Measurements from ENCODE around the gene PALM. TPM values are rescaled to one million over a fixed set of nuclear protein-coding genes. Genes with fewer than 3 reads are reported as not detected.
A peak's percentile ranks its signal among the peaks of the same experiment; 100 is the strongest.

The PALM gene
- total RNA-seq, 1 experiment from 2014 or later, result 21.2 TPM

DNA sequence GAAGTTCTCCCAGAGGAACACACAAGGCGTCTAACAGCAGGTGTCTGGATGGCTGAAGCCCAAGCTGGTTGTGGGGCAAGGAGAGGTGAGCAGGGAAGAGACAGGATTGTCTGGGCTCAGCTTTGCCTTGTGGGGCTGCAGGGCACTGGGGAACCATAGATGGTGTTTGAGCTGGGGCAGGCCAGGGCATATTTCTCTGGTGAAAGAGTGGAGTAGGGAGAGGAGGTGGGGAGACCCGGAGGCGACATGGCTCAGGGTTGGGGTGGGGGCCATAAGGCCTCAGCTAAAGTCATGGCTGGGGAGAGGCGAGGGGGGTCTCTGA, 5.4 kb upstream of the PALM start:
- no peaks in the 10 kb centered on the region for H3K36me3 ChIP-seq (ENCODE audit: insufficient read depth, low read length, poor library complexity, severe bottlenecking)
- H3K4me3 ChIP-seq (ENCODE audit: low read depth, low read length, poor library complexity, severe bottlenecking), result no peak overlapping the region
- intact Hi-C loops (cut with micrococcal nuclease; ENCODE audit: unreplicated experiment), result no loop called here
- no peak for TF ChIP-seq EZH2 (IDR thresholded peaks at IDR 0.05; ENCODE audit: borderline replicate concordance, low read depth, low read length, poor library complexity, severe bottlenecking)
- TF ChIP-seq, protein P1, sequence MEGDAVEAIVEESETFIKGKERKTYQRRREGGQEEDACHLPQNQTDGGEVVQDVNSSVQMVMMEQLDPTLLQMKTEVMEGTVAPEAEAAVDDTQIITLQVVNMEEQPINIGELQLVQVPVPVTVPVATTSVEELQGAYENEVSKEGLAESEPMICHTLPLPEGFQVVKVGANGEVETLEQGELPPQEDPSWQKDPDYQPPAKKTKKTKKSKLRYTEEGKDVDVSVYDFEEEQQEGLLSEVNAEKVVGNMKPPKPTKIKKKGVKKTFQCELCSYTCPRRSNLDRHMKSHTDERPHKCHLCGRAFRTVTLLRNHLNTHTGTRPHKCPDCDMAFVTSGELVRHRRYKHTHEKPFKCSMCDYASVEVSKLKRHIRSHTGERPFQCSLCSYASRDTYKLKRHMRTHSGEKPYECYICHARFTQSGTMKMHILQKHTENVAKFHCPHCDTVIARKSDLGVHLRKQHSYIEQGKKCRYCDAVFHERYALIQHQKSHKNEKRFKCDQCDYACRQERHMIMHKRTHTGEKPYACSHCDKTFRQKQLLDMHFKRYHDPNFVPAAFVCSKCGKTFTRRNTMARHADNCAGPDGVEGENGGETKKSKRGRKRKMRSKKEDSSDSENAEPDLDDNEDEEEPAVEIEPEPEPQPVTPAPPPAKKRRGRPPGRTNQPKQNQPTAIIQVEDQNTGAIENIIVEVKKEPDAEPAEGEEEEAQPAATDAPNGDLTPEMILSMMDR (conservative IDR thresholded peaks at IDR 0.05; ENCODE audit: low read depth, low read length), result no peak
- ChIA-PET POLR2A (ENCODE audit: low non-redundant PET) (no interaction called here), CTCF (no interaction called here)
- no TSS peak for BruUV-seq (replicated peaks)
- DNase-seq (ENCODE audit: low spot score), result no peak
- no peaks in the 10 kb centered on the region for H3K27me3 ChIP-seq (replicated peaks; ENCODE audit: insufficient read depth, low read depth, low read length, poor library complexity)
- H3K4me1 ChIP-seq (ENCODE audit: insufficient read depth, low read length, poor library complexity, severe bottlenecking), result no peaks in the 10 kb centered on the region
- no peak overlapping the region for H3K27ac ChIP-seq (ENCODE audit: low read depth, low read length, poor library complexity, severe bottlenecking)
- no peaks in the 10 kb centered on the region for H3K9me3 ChIP-seq (ENCODE audit: low read depth, low read length, poor library complexity, severe bottlenecking)

DNA sequence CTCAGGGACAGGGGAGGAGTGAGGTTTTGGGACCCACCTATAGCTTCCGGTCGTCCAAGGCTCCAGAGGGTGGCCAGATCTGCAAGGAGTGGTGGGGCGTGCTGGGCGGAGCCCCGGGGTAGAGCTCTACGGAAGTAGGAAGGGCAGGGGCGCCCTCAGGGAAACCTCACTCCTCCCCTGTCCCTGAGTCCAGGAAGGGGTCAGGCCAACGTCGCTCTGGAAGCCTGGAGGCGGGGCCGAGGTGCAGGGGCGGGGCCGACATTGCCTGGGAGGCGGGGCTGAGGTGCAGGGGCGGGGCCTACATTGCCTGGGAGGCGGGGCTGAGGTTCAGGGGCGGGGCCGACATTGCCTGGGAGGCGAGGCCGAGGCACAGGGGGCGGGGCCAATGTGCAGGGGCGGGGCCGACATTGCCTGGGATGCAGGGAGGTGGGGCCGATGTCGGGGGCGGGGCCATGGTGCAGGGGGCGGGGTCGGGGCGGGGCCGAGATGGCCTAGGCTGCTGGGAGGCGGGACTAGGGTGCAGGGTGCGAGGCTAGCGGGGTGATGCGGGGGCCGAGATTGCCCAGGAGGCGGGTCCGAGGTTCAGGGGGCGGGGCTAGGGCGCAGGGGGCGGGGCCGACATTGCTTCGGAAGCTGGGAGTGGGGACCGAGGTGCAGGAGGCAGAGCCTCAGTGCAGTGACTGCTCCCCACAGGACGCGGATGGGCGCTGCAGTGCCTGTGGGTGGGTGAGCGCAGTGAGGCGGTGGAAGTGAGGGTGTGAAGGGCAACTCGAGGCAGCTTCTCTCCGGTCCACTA, 4.9 kb upstream of the PALM start:
- no peaks in the 10 kb centered on the region for H3K27me3 ChIP-seq (replicated peaks; ENCODE audit: insufficient read depth, low read depth, low read length, poor library complexity)
- H3K9me3 ChIP-seq (ENCODE audit: low read depth, low read length, poor library complexity, severe bottlenecking), result no peaks in the 10 kb centered on the region
- BruUV-seq (replicated peaks), result no TSS peak
- H3K4me3 ChIP-seq (ENCODE audit: low read depth, low read length, poor library complexity, severe bottlenecking), result no peak overlapping the region
- TF ChIP-seq, protein P1 (conservative IDR thresholded peaks at IDR 0.05; ENCODE audit: low read depth, low read length), result no peak
- TF ChIP-seq EZH2 (IDR thresholded peaks at IDR 0.05; ENCODE audit: borderline replicate concordance, low read depth, low read length, poor library complexity, severe bottlenecking), result no peak
- intact Hi-C loops (cut with micrococcal nuclease; ENCODE audit: unreplicated experiment), result no loop called here
- no peak overlapping the region for H3K27ac ChIP-seq (ENCODE audit: low read depth, low read length, poor library complexity, severe bottlenecking)
- H3K36me3 ChIP-seq (ENCODE audit: insufficient read depth, low read length, poor library complexity, severe bottlenecking), result no peaks in the 10 kb centered on the region
- H3K4me1 ChIP-seq (ENCODE audit: insufficient read depth, low read length, poor library complexity, severe bottlenecking), result no peaks in the 10 kb centered on the region
- ChIA-PET POLR2A (ENCODE audit: low non-redundant PET) (no interaction called here), CTCF (no interaction called here)
- peak; percentile 59 for DNase-seq (ENCODE audit: low spot score)

DNA sequence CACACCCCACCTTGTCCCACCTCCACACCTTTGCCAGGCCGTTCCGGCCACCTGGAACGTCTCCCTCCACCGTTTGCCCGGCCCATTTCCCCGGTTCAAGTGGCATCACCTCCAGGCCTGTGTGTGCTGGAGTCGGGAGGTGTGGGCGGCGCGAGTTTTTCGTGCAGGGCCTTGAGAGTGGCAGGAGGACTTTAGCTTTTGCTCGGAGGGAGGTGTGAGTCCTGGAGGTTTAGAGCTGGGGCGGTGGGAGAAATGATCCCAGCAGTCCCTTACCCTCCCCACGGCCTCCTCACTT, 4.3 kb upstream of the PALM start:
- DNase-seq (ENCODE audit: low spot score), result no peak
- no peaks in the 10 kb centered on the region for H3K36me3 ChIP-seq (ENCODE audit: insufficient read depth, low read length, poor library complexity, severe bottlenecking)
- ChIA-PET POLR2A (ENCODE audit: low non-redundant PET) (no interaction called here), CTCF (no interaction called here)
- H3K9me3 ChIP-seq (ENCODE audit: low read depth, low read length, poor library complexity, severe bottlenecking), result no peaks in the 10 kb centered on the region
- H3K27me3 ChIP-seq (replicated peaks; ENCODE audit: insufficient read depth, low read depth, low read length, poor library complexity), result no peaks in the 10 kb centered on the region
- no peak overlapping the region for H3K4me3 ChIP-seq (ENCODE audit: low read depth, low read length, poor library complexity, severe bottlenecking)
- H3K4me1 ChIP-seq (ENCODE audit: insufficient read depth, low read length, poor library complexity, severe bottlenecking), result peaks cover under 1% of the 10 kb centered on the region
- H3K27ac ChIP-seq (ENCODE audit: low read depth, low read length, poor library complexity, severe bottlenecking), result no peak overlapping the region
- BruUV-seq (replicated peaks), result no TSS peak
- intact Hi-C loops (cut with micrococcal nuclease; ENCODE audit: unreplicated experiment), result no loop called here
- no peak for TF ChIP-seq EZH2 (IDR thresholded peaks at IDR 0.05; ENCODE audit: borderline replicate concordance, low read depth, low read length, poor library complexity, severe bottlenecking)
- TF ChIP-seq, protein P1 (conservative IDR thresholded peaks at IDR 0.05; ENCODE audit: low read depth, low read length), result no peak
